HEK293T (cell line): ENCODE data around the gene PPIP5K1.
"Not testable (repeated sequence)": the region's sequence is repeated elsewhere in the genome, so short reads cannot be mapped to it uniquely, and the experiment has no call there.

Source experiments
- CTCF ChIA-PET: fragments of 350-600 bp; formaldehyde crosslinking; extraction: SDS; loops from one replicate; lab custom pipeline; 2021; ENCODE audit warnings: antibody characterized with exemption, inconsistent platforms; lab: Yijun Ruan, JAX
- POLR2A ChIA-PET: fragments of 350-600 bp; formaldehyde crosslinking; extraction: SDS; loops from one replicate; lab custom pipeline; 2020; ENCODE audit warnings: antibody characterized with exemption, inconsistent platforms; lab: Yijun Ruan, JAX
- DNase-seq: peaks from one replicate; pipeline ENCODE4 v3.0.0; 2012; ENCODE audit warnings: mixed read lengths; ENCODE audit errors: extremely low spot score
- ARNT ChIP-seq: fragments of 450-650 bp; IDR thresholded peaks from 2 replicates; pipeline ENCODE4 v1.6.1; 2017; ENCODE audit warnings: mild to moderate bottlenecking
- BHLHE40 ChIP-seq: fragments of 450-650 bp; IDR thresholded peaks from 2 replicates; pipeline ENCODE4 v1.6.1; 2016; ENCODE audit warnings: mild to moderate bottlenecking, moderate library complexity, borderline replicate concordance
- CTBP1 ChIP-seq: fragments of 450-650 bp; IDR thresholded peaks from 2 replicates; pipeline ENCODE4 v1.6.1; 2016; ENCODE audit warnings: borderline replicate concordance
- ELF4 ChIP-seq: fragments of 450-650 bp; IDR thresholded peaks from 2 replicates; pipeline ENCODE4 v1.6.1; 2017; ENCODE audit warnings: antibody characterized with exemption
- FOXA1 ChIP-seq: fragments of 450-650 bp; IDR thresholded peaks from 2 replicates; pipeline ENCODE4 v1.6.1; 2016; ENCODE audit warnings: mild to moderate bottlenecking
- FOXK2 ChIP-seq: fragments of 450-650 bp; IDR thresholded peaks from 2 replicates; pipeline ENCODE4 v1.6.1; 2016; ENCODE audit warnings: mild to moderate bottlenecking
- FOXM1 ChIP-seq: fragments of 450-650 bp; IDR thresholded peaks from 2 replicates; pipeline ENCODE4 v1.6.1; 2017; ENCODE audit warnings: mild to moderate bottlenecking, borderline replicate concordance
- HDGF ChIP-seq: fragments of 450-650 bp; IDR thresholded peaks from 2 replicates; pipeline ENCODE4 v1.6.1; 2017; ENCODE audit warnings: antibody characterized with exemption, borderline replicate concordance
- L3MBTL2 ChIP-seq: fragments of 450-650 bp; conservative IDR thresholded peaks from 2 replicates; pipeline ENCODE4 v1.6.1; 2016; ENCODE audit warnings: mild to moderate bottlenecking
- LEF1 ChIP-seq: fragments of 450-650 bp; IDR thresholded peaks from 2 replicates; pipeline ENCODE4 v1.6.1; 2017; ENCODE audit warnings: mild to moderate bottlenecking, borderline replicate concordance
- NFRKB ChIP-seq: fragments of 450-650 bp; IDR thresholded peaks from 2 replicates; pipeline ENCODE4 v1.6.1; 2016; ENCODE audit warnings: mild to moderate bottlenecking, moderate library complexity
- PKNOX1 ChIP-seq: fragments of 450-650 bp; IDR thresholded peaks from 2 replicates; pipeline ENCODE4 v1.6.1; 2016
- SP1 ChIP-seq: fragments of 450-650 bp; IDR thresholded peaks from 2 replicates; pipeline ENCODE4 v1.6.1; 2017
- SUZ12 ChIP-seq: fragments of 450-650 bp; IDR thresholded peaks from 2 replicates; pipeline ENCODE4 v1.6.1; 2016; ENCODE audit warnings: mild to moderate bottlenecking
- TARDBP ChIP-seq: fragments of 450-650 bp; IDR thresholded peaks from 2 replicates; pipeline ENCODE4 v1.6.1; 2016
- ZNF384 ChIP-seq: fragments of 450-650 bp; IDR thresholded peaks from 2 replicates; pipeline ENCODE4 v1.6.1; 2016

Gene PPIP5K1

DNA sequence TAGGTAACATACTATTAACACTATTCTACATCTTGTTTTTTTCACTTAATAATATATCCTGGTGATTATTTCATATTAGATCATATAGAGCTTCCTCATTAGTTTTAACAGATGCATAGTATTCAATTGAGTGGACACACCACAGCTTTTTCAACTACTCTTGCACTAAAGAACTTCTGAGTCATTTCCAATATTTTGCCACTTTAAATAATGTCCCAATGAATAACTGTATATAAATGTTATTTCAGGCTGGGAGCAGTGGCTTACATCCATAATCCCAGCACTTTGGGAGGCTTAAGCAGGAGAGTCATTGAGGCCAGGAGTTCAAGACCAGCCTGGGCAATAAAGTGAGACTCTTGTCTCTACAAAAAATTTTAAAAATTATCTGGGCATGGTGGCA, 45.7 kb downstream of the PPIP5K1 start:
- TF ChIP-seq ZNF384 = no peak
- no peak for TF ChIP-seq FOXK2
- TF ChIP-seq TARDBP = no peak
- TF ChIP-seq CTBP1 = no peak
- TF ChIP-seq ELF4 = no peak
- TF ChIP-seq SP1 = no peak
- TF ChIP-seq FOXM1 = no peak
- no peak for TF ChIP-seq ARNT
- no peak for TF ChIP-seq PKNOX1
- no peak for TF ChIP-seq BHLHE40
- no peak for TF ChIP-seq L3MBTL2
- no peak for TF ChIP-seq SUZ12
- TF ChIP-seq HDGF = no peak
- ChIA-PET POLR2A (no interaction called here), CTCF (no interaction called here)
- no peak for DNase-seq

DNA sequence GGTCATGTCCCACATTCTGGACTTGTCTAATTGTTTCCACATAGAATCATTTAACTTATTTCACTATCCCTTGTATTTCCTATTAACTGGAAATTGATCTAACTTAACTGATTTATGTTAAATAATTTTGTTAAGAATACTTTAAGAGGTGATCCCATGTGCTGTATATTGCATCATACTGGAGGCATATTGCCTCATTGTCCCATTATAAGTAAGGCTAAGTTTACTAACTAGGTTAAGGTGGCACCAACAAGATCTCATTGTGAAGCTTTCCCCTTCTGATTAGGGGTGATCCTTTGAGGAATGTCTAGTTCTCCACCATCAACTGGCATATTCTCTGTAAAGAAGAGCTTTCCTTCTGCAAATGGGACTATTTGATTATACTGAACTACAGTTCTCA, 48.2 kb downstream of the PPIP5K1 start:
- DNase-seq = no peak
- CTCF ChIA-PET = interaction anchor here (0.9 kb wide), 1 partner anchor 31 kb away, joined by 5 read pairs; no protein-coding TSS in a partner anchor
- TF ChIP-seq ELF4 = no peak
- POLR2A ChIA-PET = no interaction called here

DNA sequence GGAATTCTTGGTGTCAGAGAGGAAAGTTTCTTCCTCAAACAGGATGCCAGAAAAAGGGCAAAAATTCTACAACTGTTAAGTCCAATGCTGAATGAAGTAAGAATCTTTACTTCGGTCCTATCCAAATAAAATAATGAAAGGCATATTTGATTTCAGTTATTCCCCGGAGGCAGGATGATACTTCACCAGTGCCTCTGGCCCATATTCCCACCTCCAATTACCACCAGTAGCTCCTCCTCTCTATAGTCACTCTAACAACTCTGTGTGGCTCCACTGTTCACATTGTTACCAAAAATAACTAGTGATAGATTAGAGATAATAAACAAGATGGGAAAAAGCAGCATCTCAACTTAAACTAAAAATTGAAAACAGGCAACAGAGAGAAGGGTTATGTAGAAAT, 51.9 kb downstream of the PPIP5K1 start:
- TF ChIP-seq SUZ12 = no peak
- no peak for TF ChIP-seq PKNOX1
- TF ChIP-seq BHLHE40 = no peak
- TF ChIP-seq L3MBTL2 = no peak
- TF ChIP-seq LEF1 = no peak
- no peak for TF ChIP-seq FOXA1
- no peak for TF ChIP-seq HDGF
- no peak for TF ChIP-seq ARNT
- TF ChIP-seq ZNF384 = no peak
- no peak for TF ChIP-seq NFRKB
- no peak for TF ChIP-seq CTBP1
- no peak for TF ChIP-seq FOXK2
- TF ChIP-seq ELF4 = no peak
- TF ChIP-seq SP1 = no peak
- no peak for TF ChIP-seq TARDBP
- no peak for TF ChIP-seq FOXM1
- ChIA-PET CTCF (no interaction called here), POLR2A (no interaction called here)
- DNase-seq = no peak

- DNase-seq = no peak
- TF ChIP-seq HDGF (no peak), L3MBTL2 (no peak), FOXK2 (no peak), ELF4 (no peak), PKNOX1 (no peak), FOXA1 (no peak), TARDBP (no peak), CTBP1 (no peak), SP1 (no peak), LEF1 (no peak), BHLHE40 (no peak), NFRKB (no peak), FOXM1 (no peak), ZNF384 (no peak)
- ChIA-PET CTCF (no interaction called here), POLR2A (interaction anchor here (0.7 kb wide), 1 partner anchor 25 kb away, joined by 3 read pairs; no protein-coding TSS in a partner anchor)
These were observed 55.1 kb downstream of the PPIP5K1 start for GRCh38 chr15:43534897-43535296.

DNA sequence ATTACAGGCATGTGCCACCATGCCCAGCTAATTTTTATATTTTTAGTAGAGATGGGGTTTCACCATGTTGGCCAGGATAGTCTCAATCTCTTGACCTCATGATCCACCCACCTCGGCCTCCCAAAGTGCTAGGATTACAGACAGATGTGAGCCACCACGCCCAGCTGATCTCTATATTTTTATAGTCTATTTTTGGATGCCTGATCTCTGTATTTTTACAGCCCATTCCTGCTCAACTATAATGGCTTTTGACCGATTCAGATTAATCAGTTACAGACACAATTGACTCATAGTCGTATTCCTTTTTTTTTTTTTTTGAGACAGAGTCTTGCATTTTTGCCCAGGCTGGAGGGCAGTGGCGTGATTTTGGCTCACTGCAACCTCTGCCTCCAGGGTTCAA, 57.2 kb downstream of the PPIP5K1 start:
- POLR2A ChIA-PET, CTCF ChIA-PET: not testable (repeated sequence)

DNA sequence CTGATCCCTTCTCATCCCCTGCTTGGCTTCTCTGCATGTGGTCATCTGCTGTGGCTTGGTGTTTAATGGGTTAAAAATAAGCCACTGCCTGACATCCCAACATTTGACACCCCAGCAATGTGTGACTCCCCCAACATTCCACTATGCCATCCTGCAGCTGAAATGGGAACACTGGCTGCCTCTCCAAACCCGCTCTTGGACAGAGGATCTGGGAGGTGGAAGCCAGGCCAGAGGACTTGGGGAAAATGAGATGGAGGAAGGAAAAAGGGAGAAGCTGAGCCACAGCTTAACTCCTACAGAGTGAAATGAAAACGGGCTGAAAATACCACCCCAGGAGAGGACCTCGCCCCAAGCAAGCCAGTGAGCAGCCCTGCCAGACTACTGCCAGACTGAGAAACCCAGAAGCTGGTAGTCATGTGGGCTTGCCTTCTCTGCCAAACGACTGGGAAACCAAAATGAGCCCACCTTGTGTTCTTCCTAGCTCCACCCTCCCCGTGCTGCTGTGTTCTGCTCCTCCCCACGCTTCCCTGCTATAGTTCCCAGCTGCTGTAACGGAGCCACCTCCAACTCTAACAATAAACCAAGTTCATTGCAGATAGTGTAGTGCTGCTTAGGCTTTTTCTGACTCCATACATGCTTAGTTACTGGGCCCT, 58.9 kb downstream of the PPIP5K1 start:
- ChIA-PET CTCF (interaction anchor here (1.2 kb wide), 1 partner anchor 11 kb away, joined by 3 read pairs; no protein-coding TSS in a partner anchor), POLR2A (interaction anchor here (0.6 kb wide), 1 partner anchor 38 kb away, joined by 3 read pairs; the partner anchor contains the start of gene TP53BP1)
- TF ChIP-seq ARNT (no peak), CTBP1 (no peak), HDGF (no peak), FOXK2 (no peak), ZNF384 (no peak), LEF1 (no peak), ELF4 (no peak), SUZ12 (no peak), FOXA1 (no peak), NFRKB (no peak), SP1 (no peak), FOXM1 (no peak), PKNOX1 (no peak), BHLHE40 (no peak), L3MBTL2 (no peak), TARDBP (no peak)

More for the DNA sequence above, 57.2 kb downstream of the PPIP5K1 start:
- DNase-seq = not testable (repeated sequence)

More for the DNA sequence above, 58.9 kb downstream of the PPIP5K1 start:
- no peak for DNase-seq
